SK-N-MC (cell line): ENCODE results near the gene AAMP.

ENCODE experiments used
- DNase-seq: peaks from one replicate; pipeline ENCODE4 v3.0.0-alpha.2; 2011; ENCODE audit warnings: low read depth, low spot score
- H3K27ac ChIP-seq: fragments of 200-600 bp; sonication (generic); 2 replicates; pipeline ENCODE4 v1.5.1; 2016; ENCODE audit warnings: mixed run types
- H3K36me3 ChIP-seq: fragments of 200-600 bp; sonication (generic); 2 replicates; pipeline ENCODE4 v1.6.1; 2017; ENCODE audit warnings: antibody characterized with exemption, low read length, mixed read lengths; ENCODE audit not compliant: insufficient read depth
- H3K4me3 ChIP-seq: fragments of 200-600 bp; sonication (generic); 2 replicates; pipeline ENCODE4 v1.5.1; 2016
- H3K9ac ChIP-seq: fragments of 200-600 bp; sonication (generic); 2 replicates; pipeline ENCODE4 v1.8.0; 2017; ENCODE audit warnings: mixed run types, mixed read lengths; ENCODE audit not compliant: insufficient read length
- H3K9me3 ChIP-seq: fragments of 200-600 bp; sonication (generic); 2 replicates; pipeline ENCODE4 v1.6.1; 2017; ENCODE audit warnings: low read depth, mild to moderate bottlenecking, antibody characterized with exemption, low read length, moderate library complexity, mixed read lengths
- EZH2 ChIP-seq: fragments of 200-600 bp; sonication (generic); IDR thresholded peaks from one replicate; pipeline ENCODE4 v1.6.1; 2017; ENCODE audit warnings: antibody characterized with exemption
- FOXP2 ChIP-seq: optimal IDR thresholded peaks from 2 replicates; pipeline ENCODE3; 2011; ENCODE audit warnings: mild to moderate bottlenecking, moderate library complexity; ENCODE audit not compliant: insufficient read depth; ENCODE audit errors: extremely low read length, control extremely low read depth
- POLR2AphosphoS5 ChIP-seq: IDR thresholded peaks from 2 replicates; pipeline ENCODE4 v1.6.1; 2012; ENCODE audit warnings: mild to moderate bottlenecking, low read depth, low read length, borderline replicate concordance

AAMP gene

GRCh38 chr2:218259099-218259961, 10.6 kb downstream of the AAMP start:
- no peak overlapping the region for H3K4me3 ChIP-seq
- H3K9me3 ChIP-seq = no peaks in the 10 kb centered on the region
- no peak overlapping the region for H3K9ac ChIP-seq
- no peak for TF ChIP-seq EZH2
- TF ChIP-seq POLR2AphosphoS5 = no peak
- TF ChIP-seq FOXP2 = no peak
- no peak overlapping the region for H3K27ac ChIP-seq
- DNase-seq = no peak
- peaks cover 17% of the 10 kb centered on the region for H3K36me3 ChIP-seq

GRCh38 chr2:218257390-218257981, 12.5 kb downstream of the AAMP start:
- TF ChIP-seq EZH2 (no peak), POLR2AphosphoS5 (no peak), FOXP2 (no peak)
- Histone ChIP-seq H3K27ac (no peak overlapping the region), H3K36me3 (peaks cover 35% of the 10 kb centered on the region), H3K9me3 (no peaks in the 10 kb centered on the region), H3K4me3 (no peak overlapping the region), H3K9ac (no peak overlapping the region)
- DNase-seq = no peak

GRCh38 chr2:218256612-218257350, 13.2 kb downstream of the AAMP start:
- H3K9ac ChIP-seq = no peak overlapping the region
- TF ChIP-seq EZH2 (no peak), FOXP2 (no peak), POLR2AphosphoS5 (no peak)
- H3K27ac ChIP-seq = no peak overlapping the region
- H3K9me3 ChIP-seq = no peaks in the 10 kb centered on the region
- peaks cover 42% of the 10 kb centered on the region for H3K36me3 ChIP-seq
- no peak for DNase-seq
- H3K4me3 ChIP-seq = no peak overlapping the region

- Histone ChIP-seq H3K36me3 (peaks cover 56% of the 10 kb centered on the region), H3K9me3 (no peaks in the 10 kb centered on the region), H3K9ac (no peak overlapping the region), H3K27ac (no peak overlapping the region), H3K4me3 (no peak overlapping the region)
- DNase-seq = no peak
- TF ChIP-seq FOXP2 (no peak), EZH2 (no peak), POLR2AphosphoS5 (no peak)
Observed at GRCh38 chr2:218255446-218255845, 14.5 kb downstream of the AAMP start.

GRCh38 chr2:218253232-218253625, 16.7 kb downstream of the AAMP start:
- Histone ChIP-seq H3K9ac (no peak overlapping the region), H3K36me3 (peaks cover 77% of the 10 kb centered on the region), H3K4me3 (no peak overlapping the region), H3K9me3 (no peaks in the 10 kb centered on the region), H3K27ac (no peak overlapping the region)
- no peak for DNase-seq
- TF ChIP-seq POLR2AphosphoS5 (no peak), EZH2 (no peak), FOXP2 (no peak)

GRCh38 chr2:218252509-218253231, 17.3 kb downstream of the AAMP start:
- Histone ChIP-seq H3K4me3 (no peak overlapping the region), H3K27ac (no peak overlapping the region), H3K9ac (no peak overlapping the region), H3K9me3 (no peaks in the 10 kb centered on the region), H3K36me3 (peaks cover 82% of the 10 kb centered on the region)
- DNase-seq = no peak
- no peak for TF ChIP-seq EZH2
- TF ChIP-seq FOXP2 = no peak
- TF ChIP-seq POLR2AphosphoS5 = no peak

- H3K9ac ChIP-seq = no peak overlapping the region
- no peak overlapping the region for H3K4me3 ChIP-seq
- H3K27ac ChIP-seq = no peak overlapping the region
- TF ChIP-seq POLR2AphosphoS5 (no peak), EZH2 (no peak), FOXP2 (no peak)
- H3K36me3 ChIP-seq = peaks cover 89% of the 10 kb centered on the region
- no peaks in the 10 kb centered on the region for H3K9me3 ChIP-seq
- no peak for DNase-seq
Observed at GRCh38 chr2:218249691-218250090, 20.2 kb downstream of the AAMP start.
